Measurements from ENCODE around the gene ASGR2.
"Not testable (repeated sequence)": the region's sequence is repeated elsewhere in the genome, so short reads cannot be mapped to it uniquely, and the experiment has no call there.

The ASGR2 gene

DNA sequence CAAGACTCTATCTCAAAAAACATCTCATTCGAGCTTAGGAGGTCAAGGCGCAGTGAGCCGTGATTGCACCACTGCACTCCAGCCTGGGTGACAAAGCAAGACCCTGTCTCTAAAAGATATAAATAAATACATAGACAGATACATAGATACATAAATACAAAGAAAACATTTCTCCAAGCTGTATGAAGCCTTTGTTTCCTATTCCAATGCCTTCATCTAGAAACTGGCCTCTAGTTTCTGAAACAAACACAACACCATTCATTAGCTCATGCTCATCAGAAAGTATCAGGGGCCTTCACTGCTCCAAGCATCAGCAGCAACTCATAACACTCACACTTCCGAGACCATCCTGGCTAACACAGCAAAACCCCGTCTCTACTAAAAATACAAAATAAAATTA is 10.3 kb upstream of the ASGR2 start:
- no peak for DNase-seq (ENCODE audit: low spot score)

DNA sequence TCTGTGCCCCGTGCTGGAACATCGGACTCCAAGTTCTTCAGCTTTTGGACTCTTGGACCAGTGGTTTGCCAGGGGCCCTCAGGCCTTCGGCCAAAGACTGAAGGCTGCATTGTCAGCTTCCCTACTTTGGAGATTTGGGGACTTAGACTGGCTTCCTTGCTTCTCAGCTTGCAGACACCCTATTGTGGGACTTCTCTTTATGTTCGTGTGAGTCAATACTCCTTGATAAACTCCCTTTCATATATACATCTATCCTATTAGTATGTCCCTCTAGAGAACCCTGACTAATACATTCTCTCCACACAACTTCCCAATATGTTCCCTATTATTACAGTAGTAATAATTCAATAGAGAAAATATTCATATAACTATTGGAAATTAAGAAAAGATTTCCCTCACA is 9.2 kb upstream of the ASGR2 start:
- DNase-seq (ENCODE audit: low spot score), result no peak

DNA sequence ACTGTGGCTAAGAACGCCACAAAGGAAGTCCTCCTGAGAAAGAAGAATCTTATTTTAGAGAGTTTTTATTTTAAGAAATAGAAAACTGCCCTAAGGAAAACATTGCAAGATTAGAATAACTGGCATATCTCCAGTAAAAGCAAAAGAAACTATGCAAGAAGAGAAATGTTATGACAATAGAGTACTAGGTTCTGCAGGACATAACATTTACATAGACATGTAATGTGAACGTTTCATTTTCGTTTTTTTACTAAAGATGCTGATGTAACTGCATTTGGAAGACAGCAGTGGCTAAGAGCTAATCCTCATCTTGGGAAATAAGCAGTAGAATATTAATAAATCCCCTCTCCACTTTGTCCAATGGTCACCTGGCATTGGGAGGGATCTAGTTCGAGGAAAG is 7.8 kb upstream of the ASGR2 start:
- no peak for DNase-seq (ENCODE audit: low spot score)

DNA sequence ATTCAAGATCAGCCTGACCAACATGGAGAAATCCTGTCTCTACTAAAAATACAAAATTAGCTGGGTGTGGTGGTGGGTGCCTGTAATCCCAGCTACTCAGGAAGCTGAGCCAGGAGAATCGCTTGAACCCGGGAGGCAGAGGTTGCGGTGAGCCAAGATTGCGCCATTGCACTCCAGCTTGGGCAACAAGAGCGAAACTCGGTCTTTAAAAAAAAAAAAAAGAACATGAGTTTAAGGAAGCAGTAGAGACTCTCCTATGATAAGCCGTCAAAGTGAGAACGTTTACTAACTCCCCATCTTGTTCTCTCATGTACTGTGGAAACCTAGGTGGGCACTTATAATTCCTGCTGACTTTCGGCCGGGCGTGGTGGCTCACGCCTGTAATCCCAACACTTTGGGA is 6.0 kb upstream of the ASGR2 start:
- DNase-seq (ENCODE audit: low spot score), result not testable (repeated sequence)

DNA sequence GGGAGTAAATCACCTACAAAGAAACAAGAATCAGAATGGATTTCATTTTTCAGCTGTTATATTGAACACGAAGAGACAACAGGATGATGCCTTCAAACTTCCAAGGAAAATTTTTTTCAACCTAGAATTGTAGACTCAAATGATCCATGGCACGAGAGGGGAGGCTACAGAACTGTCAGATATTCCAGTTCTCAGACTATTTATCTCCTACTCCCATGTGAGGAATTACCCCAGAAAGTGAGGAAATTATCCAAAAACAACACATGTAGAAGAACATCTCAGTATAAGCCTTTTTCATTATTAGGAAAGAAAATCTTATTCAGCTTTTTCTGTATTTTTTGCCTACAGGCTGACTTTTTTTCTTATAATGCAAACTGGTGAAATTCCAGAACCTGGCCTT is 5.5 kb upstream of the ASGR2 start:
- DNase-seq (ENCODE audit: low spot score), result no peak

DNA sequence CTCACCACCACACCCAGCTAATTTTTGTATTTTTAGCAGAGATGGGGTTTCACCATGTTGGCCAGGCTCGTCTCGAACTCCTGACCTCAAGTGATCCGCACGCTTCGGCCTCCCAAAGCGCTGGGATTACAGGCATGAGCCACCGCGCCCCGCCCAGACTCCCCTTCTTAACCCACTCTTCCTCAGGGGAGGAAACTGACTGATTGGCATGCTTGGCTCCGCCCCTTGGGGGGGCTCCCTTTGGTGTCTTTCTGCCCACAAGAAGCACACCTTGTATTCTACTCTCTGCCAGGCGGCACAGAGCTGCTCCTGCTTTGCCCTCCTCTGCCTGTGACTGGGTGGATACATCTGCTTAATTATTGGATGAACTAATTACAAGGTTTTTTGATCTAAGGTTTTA is 4.7 kb upstream of the ASGR2 start:
- no peak for DNase-seq (ENCODE audit: low spot score)

DNA sequence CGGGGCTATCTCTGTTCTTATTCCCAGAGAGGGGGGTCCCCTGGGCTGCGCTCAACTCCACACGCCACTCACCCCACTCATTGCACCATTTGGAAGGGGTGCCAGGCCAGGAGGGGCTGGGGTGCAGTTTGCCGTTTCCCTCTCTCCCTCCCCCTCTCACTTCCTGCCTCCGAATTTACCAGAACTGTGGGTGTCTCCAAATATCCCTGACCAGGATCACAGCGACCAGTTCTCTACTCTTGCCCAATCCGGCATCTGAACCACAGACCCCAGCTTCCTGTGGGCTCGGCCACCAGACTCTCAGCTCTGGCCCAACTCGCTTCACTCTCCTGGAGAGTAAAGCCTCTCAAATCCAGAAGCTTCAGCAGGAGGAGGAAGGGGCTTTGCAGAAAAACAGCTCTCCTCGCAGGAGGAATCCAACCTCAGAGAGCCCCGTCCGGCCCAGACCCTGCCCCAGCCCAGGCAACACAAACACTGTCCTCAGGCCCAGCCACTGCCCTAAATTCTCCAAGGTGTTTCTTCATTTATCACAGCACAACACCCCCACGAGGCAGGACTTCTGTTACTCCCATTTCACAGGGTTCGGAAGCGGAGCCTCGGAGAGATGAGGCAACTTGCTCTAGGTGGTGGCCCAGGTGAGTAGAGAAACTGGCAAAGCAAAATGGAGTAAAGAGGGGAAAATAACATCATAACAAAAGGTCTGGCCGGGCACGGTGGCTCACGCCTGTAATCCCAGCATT is 423 bp upstream of the ASGR2 start:
- DNase-seq (ENCODE audit: low spot score), result no peak

DNA sequence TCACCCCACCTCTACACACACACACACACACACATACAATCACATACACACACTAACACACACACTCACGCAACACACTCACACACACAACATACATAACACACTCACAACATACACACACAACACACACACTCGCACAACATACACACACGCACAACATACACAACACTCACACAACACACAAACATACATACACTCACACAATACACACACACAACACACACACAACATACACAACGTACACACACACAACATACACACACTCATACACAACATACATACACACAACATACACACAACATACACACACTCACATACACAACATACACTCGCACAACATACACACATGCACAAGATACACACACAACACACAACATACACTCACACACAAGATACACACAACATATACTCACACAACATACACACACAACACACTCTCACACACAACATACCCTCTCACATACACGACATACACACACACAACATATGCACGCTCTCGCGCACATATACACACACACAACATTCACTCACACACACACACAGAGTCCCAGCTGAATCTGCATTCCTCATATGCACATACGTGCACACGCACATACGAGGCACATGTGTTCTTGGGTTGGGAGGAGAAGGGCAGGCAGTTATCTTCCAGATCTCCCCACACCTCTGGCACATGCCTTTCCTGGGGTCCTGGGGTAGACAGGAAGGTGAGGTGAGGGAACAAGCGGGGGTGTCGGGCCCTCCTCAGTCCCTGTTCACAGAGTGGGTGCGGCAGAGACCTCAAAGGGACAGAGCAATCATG is 1.1 kb downstream of the ASGR2 start:
- no peak for DNase-seq (ENCODE audit: low spot score)

DNA sequence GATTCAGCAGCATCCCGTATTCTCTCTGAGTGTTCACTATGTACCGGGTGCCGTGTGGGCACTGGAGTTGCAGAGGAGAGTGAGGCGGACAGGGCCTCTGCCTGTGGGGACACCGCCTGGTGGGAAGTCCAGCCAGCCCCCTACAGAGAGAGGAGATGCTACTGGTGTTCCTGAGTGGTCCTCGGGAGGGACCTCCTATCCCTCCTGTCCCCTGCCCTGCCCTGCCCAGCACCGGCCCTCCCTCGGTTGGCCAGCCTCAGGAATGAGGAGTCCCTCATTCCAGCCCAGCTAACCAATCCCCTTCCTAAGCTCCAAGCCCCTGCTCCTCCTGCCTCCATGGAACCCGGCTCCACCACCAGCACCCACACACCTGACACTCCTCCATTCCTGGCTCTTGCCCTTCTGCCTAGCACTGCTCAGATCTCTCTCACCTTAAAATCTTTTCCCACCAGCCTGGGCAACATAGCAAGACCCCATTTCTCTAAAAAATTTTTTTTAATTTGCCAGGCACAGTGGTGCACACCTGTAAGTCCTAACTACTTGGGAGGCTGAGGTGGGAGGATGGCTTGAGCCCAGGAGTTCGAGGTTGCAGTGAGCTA is 2.0 kb downstream of the ASGR2 start:
- DNase-seq (ENCODE audit: low spot score), result no peak

DNA sequence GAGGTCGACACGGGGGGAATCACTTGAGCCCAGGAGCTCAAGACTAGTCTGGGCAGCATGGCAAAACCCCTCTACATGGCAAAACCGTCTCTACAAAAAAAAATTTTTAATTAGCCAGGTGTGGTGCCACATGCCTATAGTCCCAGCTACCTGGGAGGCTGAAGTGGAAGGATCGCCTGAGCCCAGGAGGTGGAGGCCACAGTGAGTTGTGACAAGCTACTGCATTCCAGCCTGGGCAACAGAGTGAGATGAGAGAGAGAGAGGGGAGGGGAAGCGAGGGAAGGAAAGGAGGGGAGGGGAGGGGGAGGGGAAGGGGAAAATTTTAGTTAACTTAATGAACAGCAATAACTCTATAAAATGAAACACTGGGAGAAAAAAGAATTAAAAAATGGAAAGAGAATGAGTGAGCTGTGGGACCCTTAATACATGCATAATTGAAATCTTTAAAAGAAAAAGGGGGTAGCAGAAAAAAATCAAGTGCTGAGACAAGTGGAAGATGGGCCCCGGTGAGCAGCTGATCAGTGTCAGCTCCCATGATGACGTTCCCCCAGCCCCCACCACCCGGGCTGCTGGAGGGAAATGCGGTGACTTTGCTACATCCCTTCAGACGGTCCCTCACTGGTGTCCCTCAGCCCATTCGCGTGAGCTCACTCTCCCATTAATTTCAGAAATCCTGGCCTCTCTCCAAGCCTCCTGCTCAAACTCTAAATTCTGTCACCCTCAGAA is 2.7 kb downstream of the ASGR2 start:
- no peak for DNase-seq (ENCODE audit: low spot score)

DNA sequence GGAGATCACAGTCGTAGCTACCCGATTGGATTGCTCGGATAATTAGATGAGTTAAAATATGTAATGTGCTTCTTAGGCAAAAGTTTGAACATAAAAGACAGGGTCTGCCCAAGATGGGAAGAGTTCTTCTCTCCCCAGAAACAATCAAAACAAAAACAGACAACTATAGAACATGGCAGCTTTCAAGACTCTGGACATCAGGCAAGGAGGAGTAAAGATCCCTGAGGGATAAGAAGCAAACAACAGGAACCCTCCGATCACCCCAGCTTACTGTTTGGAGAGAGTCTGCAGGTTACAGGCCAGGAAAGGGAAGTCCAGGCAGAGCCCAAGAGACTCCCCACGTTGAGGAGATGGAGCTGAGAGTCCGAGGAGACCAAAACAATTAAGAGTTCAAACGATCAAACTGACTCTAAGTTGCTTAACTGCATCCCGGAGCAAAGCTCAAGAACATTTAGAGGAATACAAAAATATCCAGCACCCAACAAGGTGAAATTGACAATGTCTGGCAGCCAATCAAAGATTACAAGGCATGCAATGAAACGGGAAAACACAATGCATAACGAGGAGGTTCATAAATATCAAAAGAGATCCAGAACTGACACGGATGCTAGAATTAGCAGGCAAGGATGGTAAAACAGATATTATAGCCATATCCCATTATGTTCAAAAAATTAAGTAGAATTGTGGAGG is 3.9 kb downstream of the ASGR2 start:
- no peak for DNase-seq (ENCODE audit: low spot score)

DNA sequence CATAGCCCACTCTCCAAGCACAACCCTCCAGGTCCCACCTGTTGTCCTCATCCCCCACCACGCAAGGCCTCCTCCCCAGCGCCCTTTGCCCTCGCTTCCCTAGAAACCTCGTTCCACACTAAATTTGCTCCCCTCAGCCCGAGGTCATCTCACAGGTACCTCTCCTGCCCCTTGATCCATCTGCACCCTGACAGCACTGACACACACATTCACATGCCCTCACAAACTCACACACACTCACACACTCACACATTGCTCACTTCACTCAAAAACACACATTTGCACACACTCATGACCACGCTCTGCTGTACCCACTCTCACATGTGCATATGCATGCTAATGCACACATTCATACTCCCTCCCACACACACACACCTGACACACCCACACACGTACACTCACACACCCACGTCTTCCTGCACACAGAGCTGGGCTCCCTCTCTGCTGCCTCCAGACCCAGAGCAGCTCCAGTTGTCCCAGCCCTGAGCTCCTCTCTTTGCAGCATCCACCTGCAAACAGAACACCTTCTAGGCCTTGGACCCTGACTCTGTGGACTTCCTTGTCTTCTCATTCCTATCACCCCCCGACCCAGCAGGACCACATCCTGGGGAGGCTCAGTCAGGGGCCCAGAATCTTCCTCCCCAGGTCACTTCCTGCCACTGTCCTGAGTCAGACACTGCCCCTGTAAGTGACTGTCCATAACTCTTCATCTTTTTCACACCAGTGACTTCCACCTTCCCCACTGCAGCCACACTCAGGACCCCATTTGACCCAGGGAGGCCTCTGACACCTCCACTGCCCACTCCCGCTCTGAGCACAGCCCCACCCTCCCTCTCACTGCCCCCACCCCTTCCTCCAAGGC is 4.9 kb downstream of the ASGR2 start:
- DNase-seq (ENCODE audit: low spot score), result no peak

DNA sequence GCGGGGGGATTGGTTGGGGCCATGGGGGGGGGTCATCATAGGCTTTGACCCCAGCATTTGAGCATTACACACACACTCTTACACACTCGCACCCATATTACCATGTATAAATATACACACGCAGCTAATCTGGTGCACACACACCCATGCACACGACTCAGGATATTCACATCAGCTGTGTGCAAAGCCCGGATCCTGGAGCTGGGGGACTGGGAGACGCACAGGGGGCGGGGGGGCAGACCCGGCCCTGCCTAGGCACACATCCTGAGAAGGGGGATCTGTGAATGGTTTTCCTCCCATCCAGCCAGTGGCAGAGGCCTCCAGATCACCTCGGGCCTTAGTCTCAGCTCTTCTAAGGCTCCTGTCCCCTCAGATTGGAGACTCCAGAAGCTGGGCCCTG is 5.6 kb downstream of the ASGR2 start:
- no peak for DNase-seq (ENCODE audit: low spot score)

DNA sequence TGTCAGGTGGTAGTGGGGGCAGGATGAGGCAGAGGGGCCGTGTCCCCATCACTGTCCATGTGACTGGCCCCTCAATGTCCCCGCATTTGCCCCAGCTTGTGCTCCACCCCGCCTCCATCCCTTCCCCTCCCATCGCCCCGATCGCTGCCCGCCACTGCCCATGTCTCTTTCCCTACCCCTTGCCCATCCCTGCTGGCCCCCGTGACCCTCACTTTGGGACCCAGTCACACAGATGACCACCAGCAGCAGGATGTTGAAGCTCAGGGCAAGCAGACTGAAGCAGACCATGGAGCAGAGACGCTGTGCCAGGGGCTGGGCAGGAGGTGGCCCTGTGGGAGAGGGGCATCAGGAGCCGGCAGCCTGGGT is 6.1 kb downstream of the ASGR2 start:
- DNase-seq (ENCODE audit: low spot score), result no peak

DNA sequence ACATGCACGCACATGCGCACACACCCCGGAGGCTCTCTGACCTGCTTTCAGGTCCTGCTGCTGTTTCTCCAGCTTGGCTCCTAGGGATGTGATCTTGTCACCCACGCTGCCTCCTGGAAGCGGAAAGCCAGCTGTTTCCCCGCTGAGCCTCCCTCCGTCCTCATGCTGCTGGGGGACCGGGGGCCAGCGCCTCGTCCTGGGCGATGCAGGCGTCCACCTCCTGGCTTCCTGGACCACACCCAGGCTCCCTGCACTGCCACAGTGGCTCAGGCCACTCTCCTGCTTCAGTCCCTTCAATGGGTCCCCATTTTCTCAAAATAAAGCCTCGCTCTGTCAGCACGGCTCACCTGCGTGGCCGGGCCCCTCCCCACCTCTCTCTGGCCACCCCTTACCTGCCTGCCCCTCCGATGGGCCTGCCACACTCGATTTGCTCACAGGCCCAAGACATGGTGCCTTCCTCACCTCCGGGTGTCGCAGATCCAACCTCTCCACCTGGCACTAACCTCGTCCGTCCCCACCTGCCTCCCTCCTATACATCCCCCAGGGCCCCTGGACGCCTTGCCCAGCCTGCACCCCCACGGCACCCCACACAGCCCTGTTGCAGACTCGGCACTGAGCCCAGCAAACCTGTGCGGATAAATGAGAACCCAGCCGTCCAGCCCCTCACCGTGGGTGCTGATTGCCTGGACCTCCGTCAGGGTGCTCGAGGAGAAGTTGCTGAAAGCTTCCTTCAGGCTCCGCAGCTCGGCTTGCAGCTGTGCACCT is 6.6 kb downstream of the ASGR2 start:
- no peak for DNase-seq (ENCODE audit: low spot score)

DNA sequence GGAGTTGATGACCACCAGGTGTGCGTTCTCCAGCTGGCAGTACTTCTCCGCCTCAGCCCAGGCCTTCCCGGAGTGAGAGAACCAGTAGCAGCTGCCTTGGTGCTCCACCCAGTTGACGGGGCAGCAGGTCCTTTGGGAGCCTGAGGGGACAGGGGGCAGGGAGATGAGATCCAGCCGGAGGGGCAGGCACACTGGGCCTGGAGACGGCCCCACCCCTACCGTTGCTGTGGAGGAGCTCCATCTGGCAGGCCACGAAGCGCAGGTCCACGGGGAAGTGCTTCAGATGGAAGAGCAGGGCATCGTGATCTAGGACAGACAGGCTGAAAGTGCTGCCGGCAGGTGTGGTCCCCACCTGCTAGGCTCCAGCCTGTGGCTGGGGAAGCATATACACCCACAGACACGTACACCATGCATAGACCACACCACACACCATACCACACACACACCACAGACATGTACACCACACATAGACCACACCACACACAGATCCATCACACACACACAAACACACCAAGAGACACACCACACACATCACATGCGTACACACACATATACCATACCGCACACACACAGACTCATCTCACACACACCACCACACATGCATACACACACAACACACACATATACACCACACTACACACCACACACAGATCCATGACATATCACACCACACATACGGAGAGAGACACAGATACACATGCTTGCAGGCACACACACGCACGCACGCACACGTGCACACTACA is 7.4 kb downstream of the ASGR2 start:
- no peak for DNase-seq (ENCODE audit: low spot score)

DNA sequence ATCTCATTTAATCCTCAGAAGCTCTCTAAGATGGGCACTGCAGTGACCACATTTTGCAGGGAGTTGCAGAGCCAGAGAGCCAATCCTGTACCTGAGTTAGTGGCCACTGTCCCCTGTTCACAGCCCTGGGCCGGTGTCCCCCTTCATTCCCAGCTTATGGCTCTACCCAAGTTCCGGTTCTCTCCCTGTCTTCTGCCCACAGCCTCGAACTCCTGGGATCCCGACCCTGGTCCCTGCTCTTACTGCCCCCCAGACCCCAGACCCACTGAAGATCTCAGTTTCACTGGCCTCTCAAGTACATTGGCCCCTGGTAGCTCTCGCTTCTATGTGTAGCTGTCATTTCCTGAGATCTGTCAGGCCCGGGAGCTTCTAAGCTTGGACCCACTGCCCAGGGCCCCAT is 12.2 kb downstream of the ASGR2 start:
- no peak for DNase-seq (ENCODE audit: low spot score)

DNA sequence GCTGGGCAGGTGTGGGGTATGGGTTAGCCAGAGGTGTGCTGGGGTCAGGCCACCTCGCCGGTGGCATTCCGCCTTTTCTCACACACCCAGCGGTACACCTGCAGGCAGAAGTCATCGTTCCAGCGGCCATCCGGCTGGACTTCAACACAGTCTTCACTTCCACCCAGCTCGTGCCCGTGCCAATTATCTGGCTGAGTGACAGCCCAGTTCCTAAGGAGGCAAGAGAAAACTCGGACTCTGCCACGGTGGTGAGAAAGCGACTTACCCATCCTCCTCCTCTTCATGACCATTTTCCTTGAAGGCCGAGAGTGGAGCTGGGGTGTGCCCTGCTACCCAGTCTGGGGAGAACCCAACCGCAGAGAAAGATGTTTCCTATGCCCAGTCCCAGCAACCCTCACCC is 13.1 kb downstream of the ASGR2 start:
- no peak for DNase-seq (ENCODE audit: low spot score)

DNA sequence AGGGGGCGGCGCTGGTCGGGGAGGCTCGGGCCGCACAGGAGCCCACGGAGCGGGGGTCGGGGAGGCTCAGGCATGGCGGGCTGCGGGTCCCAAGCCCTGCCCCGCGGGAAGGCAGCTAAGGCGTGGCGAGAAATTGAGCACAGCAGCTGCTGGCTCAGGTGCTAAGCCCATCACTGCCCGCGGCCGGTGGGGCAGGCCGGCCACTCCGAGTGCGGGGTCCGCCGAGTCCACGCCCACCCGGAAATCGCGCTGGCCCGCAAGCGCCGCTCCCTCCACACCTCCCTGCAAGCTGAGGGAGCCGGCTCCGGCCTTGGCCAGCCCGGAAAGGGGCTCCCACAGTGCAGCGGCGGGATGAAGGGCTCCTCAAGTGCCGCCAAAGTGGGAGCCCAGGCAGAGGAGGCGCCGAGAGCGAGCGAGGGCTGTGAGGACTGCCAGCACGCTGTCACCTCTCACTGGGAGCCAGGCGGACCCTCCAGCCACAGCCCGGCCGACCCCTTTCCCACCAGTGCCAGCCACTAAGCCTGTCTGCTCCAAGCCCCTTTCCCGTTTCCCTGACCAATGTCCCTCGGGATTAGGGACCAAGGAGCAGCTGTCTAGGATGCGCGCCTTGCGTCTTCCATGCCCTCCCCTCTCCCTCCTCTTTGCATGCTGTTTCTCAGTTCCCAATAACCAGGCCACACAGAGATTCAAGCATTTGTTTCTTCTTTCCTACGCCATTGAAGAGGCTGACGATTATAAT is 13.8 kb downstream of the ASGR2 start:
- not testable (repeated sequence) for DNase-seq (ENCODE audit: low spot score)
